HG02840 (cell line): Measurements from ENCODE around the gene MYH7.
"Not testable (repeated sequence)": the region's sequence is repeated elsewhere in the genome, so short reads cannot be mapped to it uniquely, and the experiment has no call there.

Experiments
- ATAC-seq: cut with Tn5 transposase; IDR thresholded peaks from one replicate; pipeline ENCODE4 v1.9.1; 2021; ENCODE audit warnings: mild to moderate bottlenecking, moderate library complexity, moderate number of reproducible peaks; ENCODE audit not compliant: unreplicated experiment, low FRiP score

MYH7 gene

GRCh38 chr14:23409966-23410635 is 25.4 kb downstream of the MYH7 start:
- ATAC-seq = no peak

DNA sequence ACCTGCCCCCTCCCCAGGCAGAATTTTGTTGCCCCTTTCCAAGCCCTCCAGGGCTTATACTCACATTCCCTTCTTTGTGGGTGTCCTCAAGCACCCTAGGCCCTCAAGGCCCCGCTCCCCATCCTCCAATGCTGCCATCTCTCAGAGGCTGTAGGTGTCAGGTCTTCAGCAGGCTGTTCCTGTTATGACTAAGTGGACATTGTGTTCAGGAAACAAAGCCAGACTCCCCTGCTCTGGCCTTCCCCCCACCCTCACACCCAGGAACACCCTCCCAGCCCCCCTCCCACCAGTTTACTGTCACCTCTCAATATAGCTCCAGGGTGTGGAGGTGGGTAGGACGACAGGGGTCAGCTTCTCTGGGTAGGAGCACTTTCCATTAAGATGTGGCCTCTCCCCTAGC is 26.0 kb downstream of the MYH7 start:
- ATAC-seq = no peak

GRCh38 chr14:23408307-23408630 is 27.2 kb downstream of the MYH7 start:
- ATAC-seq = no peak

GRCh38 chr14:23407516-23408306 is 27.7 kb downstream of the MYH7 start, which contains the start of gene MYH6:
MYH6 (minus strand) TSS chr14:23408273; CDS start chr14:23407223, 1,050 bp downstream.
- no peak for ATAC-seq

DNA sequence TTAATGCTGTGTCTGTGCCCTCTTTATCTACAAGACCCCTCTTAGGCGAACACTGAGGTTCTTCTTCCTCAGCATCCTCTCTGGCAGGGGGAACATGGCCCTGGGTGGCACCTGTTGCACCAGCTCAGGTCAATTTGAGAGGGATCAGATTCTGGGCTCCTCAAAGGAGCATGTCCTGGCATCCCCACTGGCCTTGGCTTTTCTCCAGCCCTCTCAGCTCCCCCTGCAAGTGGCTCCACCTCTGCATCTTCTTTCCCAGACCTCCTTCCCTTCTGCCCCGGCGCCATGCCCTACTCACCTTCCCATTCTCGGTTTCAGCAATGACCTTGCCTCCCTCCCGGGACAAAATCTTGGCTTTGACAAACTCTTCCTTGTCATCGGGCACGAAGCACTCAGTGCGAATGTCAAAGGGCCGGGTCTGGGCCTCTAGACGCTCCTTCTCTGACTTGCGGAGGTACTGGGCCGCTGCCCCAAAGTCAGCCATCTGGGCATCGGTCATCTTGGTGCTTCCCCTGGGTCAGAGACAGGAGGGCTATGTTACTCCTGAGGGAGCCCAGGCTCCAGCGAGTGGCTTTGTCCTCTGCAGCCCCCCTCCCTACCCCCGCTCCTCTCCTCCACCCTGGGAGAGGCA is 28.6 kb downstream of the MYH7 start:
- no peak for ATAC-seq

DNA sequence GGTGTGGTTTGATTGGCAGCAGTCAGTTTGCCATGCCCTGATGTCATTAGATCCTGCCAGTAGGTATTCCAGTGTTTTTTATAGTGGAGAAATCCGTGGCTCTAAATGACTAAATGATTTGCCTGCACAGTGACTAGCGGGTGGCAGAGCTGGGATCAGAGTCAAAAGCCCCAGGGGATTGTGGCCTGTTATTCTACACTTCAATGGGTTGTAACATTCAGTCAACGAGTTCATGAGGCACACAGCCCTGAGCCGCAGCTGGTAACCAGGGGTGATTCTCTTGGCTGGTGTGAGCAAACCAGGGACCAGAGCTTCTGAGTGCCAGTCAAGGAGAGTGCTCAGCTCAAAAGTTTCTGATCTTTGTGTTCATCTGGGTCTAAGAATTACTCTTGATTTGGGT is 29.2 kb downstream of the MYH7 start:
- no peak for ATAC-seq

- no peak for ATAC-seq
These were observed 29.9 kb downstream of the MYH7 start for GRCh38 chr14:23405516-23406025.

DNA sequence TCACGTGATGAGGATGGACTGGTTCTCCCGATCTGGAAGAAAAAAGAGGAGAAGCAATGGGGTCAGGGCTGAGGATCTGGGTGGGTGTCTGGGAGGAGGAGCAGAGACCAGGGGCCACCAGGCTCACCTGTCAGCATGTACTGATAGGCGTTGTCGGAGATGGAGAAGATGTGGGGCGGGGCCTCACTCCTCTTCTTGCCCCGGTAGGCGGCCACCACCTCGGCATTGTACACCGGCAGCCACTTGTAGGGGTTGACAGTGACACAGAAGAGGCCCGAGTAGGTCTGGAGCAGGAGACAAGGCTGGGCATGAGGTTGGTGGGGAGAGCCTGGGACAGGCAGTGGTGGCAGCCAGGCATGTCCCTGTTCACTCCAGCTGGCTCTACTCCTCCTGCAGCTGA is 30.4 kb downstream of the MYH7 start:
- ATAC-seq = no peak

DNA sequence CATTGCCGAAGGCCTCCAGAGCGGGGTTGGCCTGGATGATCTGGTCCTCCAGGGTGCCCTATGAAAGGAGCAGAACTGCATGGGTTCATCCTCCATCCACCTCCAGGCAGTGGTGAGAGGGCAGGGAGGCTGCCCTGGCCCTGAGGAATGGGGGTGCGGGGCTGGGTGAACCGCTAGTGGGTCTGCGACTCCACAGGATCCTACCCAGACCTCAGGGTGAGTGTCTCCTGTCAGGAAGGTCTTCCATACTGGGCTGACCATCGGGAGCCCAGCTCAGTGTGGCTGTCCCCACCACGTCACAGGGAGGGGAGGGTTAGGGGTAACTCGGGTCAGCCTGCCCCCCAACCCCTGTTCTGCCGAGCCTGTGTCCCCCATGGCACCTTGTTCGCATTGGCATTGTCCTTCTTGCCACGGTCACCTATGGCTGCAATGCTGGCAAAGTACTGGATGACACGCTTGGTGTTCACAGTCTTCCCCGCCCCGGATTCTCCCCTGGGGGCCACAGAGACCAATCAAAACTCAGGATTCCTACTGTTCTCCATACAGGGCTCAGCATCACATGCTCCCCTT is 31.0 kb downstream of the MYH7 start:
- no peak for ATAC-seq

- ATAC-seq = no peak
These were observed 31.6 kb downstream of the MYH7 start for GRCh38 chr14:23403908-23404307.

DNA sequence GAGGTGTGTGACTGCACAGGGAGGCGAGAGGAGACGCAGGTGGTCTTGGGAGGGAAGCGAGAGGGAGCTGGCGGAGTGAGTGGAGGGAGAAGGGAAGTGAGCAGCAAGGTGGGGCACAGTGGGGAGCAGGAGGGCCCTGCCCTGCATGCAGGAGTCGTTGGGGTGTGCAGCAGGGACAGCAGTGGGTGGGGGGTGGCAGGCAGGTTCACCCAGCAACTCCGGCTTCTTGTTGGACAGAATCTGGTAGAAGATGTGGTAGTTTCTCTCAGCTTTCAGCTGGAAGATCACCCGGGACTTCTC is 32.4 kb downstream of the MYH7 start:
- ATAC-seq = no peak

DNA sequence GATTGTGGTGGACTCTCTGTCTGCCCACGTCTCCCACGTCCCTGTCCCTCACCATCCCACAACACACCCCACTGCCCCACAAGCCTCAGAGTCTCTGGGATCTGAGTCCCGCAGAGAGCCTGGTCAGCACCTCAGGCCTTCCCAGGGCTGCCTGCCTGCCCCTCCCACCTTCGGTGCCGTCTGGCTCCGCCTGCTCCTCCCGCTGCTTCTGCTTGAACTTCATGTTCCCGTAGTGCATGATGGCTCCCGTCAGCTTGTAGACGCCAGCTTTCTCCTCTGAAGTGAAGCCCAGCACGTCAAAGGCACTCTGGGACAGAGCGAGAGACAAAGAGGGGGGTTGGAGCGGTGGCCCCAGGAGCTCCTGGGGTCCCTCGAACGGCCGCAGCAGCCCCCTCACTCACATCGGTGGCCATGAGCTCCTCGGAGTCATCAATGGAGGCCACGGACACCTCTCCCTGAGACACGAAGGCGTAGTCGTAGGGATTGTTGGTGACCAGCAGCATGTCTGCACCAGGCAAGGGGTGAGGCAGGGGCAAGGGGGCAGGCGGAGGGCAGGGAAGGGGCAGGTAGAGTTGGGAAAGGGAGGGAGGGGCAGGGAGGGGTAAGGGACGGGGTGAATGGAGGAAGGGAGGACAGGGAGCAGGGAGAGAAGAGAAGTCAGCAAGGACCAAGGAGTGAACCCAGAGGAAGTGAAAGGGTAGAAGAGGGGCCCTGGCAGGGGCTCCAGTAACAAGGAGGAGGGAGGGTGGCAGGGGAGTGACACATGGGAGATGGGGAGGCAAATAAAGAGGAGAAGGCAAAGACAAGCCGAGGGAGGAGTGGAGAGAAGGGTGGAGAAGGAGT is 32.9 kb downstream of the MYH7 start:
- no peak for ATAC-seq

GRCh38 chr14:23401291-23401690 is 34.2 kb downstream of the MYH7 start:
- ATAC-seq = no peak

- ATAC-seq = not testable (repeated sequence)
These were observed 34.8 kb downstream of the MYH7 start for GRCh38 chr14:23400496-23401149.

GRCh38 chr14:23399591-23399990 is 35.9 kb downstream of the MYH7 start:
- ATAC-seq = no peak

- no peak for ATAC-seq
These were observed 36.3 kb downstream of the MYH7 start for GRCh38 chr14:23399136-23399535.

- ATAC-seq = no peak
These were observed 37.1 kb downstream of the MYH7 start for GRCh38 chr14:23398348-23398747.

GRCh38 chr14:23396781-23397407 is 38.6 kb downstream of the MYH7 start:
- ATAC-seq = no peak

GRCh38 chr14:23396126-23396525 is 39.3 kb downstream of the MYH7 start:
- ATAC-seq = no peak
